Panc1 (cell line): ENCODE data around the gene TANGO6.

Source experiments
- POLR2AphosphoS5 ChIP-seq: IDR thresholded peaks from 2 replicates; pipeline ENCODE4 v1.6.1; 2012; ENCODE audit warnings: mild to moderate bottlenecking, low read depth, low read length, moderate library complexity
- REST ChIP-seq, 2 experiments: IDR thresholded peaks; 2 replicates each; pipeline ENCODE4 v1.6.1; 2011 to 2012; ENCODE audit warnings: low read depth in 2 of 2, control low read depth in 1 of 2, low read length in 1 of 2, mild to moderate bottlenecking in 1 of 2, moderate library complexity in 1 of 2; ENCODE audit not compliant: insufficient read depth in 1 of 2
- SIN3A ChIP-seq: IDR thresholded peaks from 2 replicates; pipeline ENCODE4 v1.6.1; 2012; ENCODE audit warnings: low read depth, mild to moderate bottlenecking, low read length, moderate library complexity, borderline replicate concordance; ENCODE audit not compliant: insufficient read depth
- TCF7L2 ChIP-seq: IDR thresholded peaks from 2 replicates; pipeline ENCODE4 v1.6.1; 2011; ENCODE audit warnings: mild to moderate bottlenecking, low read depth, low read length, inconsistent platforms
- TF ChIP-seq, protein P1 (sequence below): fragments of 450-650 bp; IDR thresholded peaks from 2 replicates; pipeline ENCODE4 v1.5.1; 2017; ENCODE audit warnings: mild to moderate bottlenecking

DNA sequence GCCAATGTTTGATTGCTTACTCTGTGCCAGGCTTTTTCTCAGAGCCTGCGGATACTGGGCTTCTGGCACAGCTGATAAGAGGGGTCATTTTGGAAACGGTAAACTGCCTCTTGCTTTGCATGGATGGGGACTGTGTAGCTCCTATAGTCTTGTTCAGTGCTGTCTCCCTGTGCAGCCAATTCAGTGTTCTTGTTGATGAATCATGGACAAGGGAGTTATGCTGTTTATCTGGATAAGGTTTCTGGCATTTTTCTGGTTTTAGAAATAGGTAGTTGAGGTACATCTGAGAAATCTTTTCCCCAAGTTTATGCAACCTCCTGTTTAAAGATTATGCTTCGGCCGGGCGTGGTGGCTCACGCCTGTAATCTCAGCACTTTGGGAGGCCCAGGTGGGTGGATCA is 16.7 kb upstream of the TANGO6 start:
- TF ChIP-seq POLR2AphosphoS5 (no peak), TCF7L2 (no peak), SIN3A (no peak), REST (IDR thresholded peaks at IDR 0.05; ENCODE audit: insufficient read depth in 1 of 2, low read depth in 2 of 2, low read length in 1 of 2) (no peak)
- TF ChIP-seq, protein P1, sequence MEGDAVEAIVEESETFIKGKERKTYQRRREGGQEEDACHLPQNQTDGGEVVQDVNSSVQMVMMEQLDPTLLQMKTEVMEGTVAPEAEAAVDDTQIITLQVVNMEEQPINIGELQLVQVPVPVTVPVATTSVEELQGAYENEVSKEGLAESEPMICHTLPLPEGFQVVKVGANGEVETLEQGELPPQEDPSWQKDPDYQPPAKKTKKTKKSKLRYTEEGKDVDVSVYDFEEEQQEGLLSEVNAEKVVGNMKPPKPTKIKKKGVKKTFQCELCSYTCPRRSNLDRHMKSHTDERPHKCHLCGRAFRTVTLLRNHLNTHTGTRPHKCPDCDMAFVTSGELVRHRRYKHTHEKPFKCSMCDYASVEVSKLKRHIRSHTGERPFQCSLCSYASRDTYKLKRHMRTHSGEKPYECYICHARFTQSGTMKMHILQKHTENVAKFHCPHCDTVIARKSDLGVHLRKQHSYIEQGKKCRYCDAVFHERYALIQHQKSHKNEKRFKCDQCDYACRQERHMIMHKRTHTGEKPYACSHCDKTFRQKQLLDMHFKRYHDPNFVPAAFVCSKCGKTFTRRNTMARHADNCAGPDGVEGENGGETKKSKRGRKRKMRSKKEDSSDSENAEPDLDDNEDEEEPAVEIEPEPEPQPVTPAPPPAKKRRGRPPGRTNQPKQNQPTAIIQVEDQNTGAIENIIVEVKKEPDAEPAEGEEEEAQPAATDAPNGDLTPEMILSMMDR = no peak
